ENCODE measurements around the gene DOP1A.
A peak's percentile ranks its signal among the peaks of the same experiment; 100 is the strongest.
"Not testable (repeated sequence)": the region's sequence is repeated elsewhere in the genome, so short reads cannot be mapped to it uniquely, and the experiment has no call there.

DOP1A gene

GRCh38 chr6:83153883-83154521 lies 86.5 kb downstream of the DOP1A start:
- no peak for DNase-seq (ENCODE audit: low read depth in 2 of 2)

GRCh38 chr6:83155794-83156193 lies 88.3 kb downstream of the DOP1A start:
- no peak for DNase-seq (ENCODE audit: low read depth in 2 of 2)

DNA sequence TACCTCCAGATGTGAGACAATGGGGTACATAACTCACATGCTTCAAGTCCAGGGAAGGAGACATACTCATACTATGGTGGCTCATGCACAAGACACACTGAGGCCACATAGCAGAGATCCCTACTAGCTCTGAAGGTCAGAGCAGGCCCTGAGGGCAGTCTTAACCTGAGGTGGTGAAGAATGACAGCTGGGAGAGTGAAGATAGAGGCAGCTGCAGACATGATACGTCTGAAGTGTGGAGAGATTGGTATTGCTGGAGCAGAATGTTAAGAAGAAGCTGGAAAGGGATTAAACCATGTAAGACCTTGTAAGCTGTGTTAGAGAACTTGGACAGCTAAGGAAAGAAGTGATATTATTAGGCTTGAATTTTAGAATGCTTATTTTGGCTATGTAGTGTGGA lies 92.7 kb downstream of the DOP1A start:
- no peak for DNase-seq (ENCODE audit: low read depth in 2 of 2)

DNA sequence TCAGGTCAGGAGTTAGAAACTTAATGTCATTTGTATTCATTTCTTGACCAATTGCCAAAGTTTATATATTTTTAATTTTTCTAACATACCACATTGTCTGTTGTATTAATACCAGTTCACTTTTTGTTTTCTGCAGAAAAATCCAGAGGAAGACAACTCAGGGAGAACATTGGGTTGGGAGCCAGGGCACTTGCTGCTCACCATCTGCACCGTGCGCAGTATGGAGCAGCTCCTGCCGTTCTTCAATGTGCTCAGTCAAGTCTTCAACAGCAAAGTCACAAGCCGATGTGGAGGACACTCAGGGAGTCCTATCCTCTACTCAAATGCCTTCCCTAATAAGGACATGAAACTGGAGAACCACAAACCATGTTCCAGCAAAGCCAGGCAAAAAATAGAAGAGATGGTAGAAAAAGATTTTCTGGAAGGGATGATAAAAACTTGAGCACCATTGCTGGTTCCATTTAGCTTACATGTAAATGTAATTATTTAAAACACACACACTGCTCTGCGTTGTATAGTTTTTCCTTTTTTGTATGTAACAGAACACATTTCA lies 100.3 kb downstream of the DOP1A start:
- DNase-seq (ENCODE audit: low read depth in 2 of 2) = no peak

DNA sequence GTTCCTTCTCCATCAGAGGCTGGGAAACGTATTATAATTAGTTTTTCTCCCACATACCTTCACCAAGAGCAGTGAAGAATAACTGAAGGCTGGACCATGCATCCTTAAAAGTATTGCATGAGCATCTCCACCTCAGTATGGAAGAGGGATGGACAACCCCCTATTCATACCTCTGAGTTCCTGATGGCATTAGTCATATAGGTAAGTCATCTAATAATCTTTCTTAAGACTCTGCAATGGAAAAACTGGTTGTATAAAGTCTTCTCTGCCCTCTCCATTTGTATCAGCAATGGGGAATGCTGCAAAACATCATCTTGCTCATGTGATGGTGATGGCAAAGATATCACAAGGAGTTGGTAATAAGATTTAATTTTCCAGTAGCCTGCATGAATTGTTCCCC lies 101.1 kb downstream of the DOP1A start:
- DNase-seq (ENCODE audit: low read depth in 2 of 2) = no peak

GRCh38 chr6:83169106-83169505 lies 101.6 kb downstream of the DOP1A start:
- DNase-seq (ENCODE audit: low read depth in 2 of 2) = no peak

DNA sequence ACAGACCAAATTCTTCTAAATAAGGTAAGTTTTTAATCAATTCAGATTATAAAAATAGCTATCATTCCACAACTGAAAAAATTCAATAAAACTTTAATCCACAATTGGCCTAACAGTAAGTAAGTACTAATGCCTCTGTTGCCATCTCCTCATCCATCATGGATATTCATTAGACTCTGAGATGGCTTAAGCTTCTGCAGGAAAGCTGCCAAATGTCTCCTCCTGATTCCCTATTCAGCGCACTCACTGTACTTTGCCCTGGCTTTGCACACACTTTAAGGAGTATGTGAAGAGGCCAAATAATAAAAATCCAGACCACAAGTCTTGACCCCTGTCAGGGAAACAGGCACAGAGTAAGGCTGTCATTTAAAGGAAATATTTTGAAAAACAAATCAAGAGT lies 102.0 kb downstream of the DOP1A start:
- DNase-seq (ENCODE audit: low read depth in 2 of 2) = no peak

GRCh38 chr6:83176246-83176645 lies 108.8 kb downstream of the DOP1A start:
- DNase-seq (ENCODE audit: low read depth in 2 of 2) = no peak

- no peak for DNase-seq (ENCODE audit: low read depth in 2 of 2)
These were observed 113.0 kb downstream of the DOP1A start for GRCh38 chr6:83180426-83180950.

GRCh38 chr6:83182114-83182513 lies 114.6 kb downstream of the DOP1A start:
- no peak for DNase-seq (ENCODE audit: low read depth in 2 of 2)

- DNase-seq (ENCODE audit: low read depth in 2 of 2) = no peak
These were observed 115.8 kb downstream of the DOP1A start for GRCh38 chr6:83183082-83183828.

GRCh38 chr6:83185096-83185495 lies 117.6 kb downstream of the DOP1A start:
- no peak for DNase-seq (ENCODE audit: low read depth in 2 of 2)

DNA sequence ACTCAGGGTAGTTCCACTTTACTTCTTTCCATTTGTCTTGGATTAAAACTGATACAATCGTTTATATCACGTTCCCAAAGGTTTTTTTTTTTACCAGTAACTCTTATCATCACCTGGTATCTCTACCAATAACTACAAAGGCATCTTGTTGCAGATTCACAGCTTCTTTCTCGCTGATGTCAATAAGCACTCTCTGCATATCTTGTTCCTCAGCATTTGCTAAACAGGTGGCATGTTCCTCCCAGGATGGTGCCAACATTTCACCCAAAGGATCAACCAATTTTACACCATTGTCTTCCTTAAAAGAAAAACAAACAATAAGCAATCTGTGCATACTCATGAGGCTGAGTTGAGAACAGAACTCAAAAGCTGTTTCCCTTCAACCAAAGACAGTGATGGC lies 121.0 kb downstream of the DOP1A start:
- DNase-seq (ENCODE audit: low read depth in 2 of 2) = no peak

DNA sequence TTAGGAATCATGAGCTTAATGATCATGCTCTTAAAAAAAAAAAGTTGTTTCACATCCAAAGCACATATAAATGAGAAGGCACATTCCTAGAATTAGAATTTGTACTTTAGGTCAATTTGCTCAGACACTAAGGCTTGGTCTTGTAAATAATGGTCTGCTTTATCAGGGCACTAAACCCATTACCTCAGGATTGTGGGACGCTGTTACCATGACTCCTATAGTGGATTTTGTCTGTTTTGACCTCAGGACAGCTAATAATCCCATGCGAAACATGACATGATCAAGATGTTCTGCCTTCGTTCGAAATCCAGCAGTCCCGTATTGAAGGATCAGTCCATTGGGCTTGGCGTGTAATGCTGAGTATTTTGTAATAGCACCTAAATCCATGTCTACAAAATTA lies 123.2 kb downstream of the DOP1A start:
- DNase-seq (ENCODE audit: low read depth in 2 of 2) = no peak

DNA sequence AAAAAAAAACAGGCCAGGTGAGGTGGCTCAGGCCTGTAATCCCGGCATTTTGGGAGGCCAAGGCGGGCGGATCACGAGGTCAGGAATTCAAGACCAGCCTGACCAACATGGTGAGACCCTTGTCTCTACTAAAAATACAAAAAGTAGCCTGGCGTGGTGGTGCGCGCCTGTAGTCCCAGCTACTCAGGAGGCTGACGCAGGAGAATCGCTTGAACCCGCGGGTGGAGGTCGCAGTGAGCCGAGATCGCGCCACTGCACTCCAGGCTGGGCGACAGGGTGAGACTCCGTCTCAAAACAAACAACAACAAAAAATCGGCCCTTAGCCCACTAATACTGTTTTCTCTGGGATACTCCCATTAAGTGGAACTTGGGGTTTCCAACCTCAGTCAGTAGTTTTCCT lies 124.5 kb downstream of the DOP1A start:
- DNase-seq (ENCODE audit: low read depth in 2 of 2) = not testable (repeated sequence)

GRCh38 chr6:83192456-83192855 lies 125.0 kb downstream of the DOP1A start:
- no peak for DNase-seq (ENCODE audit: low read depth in 2 of 2)

DNA sequence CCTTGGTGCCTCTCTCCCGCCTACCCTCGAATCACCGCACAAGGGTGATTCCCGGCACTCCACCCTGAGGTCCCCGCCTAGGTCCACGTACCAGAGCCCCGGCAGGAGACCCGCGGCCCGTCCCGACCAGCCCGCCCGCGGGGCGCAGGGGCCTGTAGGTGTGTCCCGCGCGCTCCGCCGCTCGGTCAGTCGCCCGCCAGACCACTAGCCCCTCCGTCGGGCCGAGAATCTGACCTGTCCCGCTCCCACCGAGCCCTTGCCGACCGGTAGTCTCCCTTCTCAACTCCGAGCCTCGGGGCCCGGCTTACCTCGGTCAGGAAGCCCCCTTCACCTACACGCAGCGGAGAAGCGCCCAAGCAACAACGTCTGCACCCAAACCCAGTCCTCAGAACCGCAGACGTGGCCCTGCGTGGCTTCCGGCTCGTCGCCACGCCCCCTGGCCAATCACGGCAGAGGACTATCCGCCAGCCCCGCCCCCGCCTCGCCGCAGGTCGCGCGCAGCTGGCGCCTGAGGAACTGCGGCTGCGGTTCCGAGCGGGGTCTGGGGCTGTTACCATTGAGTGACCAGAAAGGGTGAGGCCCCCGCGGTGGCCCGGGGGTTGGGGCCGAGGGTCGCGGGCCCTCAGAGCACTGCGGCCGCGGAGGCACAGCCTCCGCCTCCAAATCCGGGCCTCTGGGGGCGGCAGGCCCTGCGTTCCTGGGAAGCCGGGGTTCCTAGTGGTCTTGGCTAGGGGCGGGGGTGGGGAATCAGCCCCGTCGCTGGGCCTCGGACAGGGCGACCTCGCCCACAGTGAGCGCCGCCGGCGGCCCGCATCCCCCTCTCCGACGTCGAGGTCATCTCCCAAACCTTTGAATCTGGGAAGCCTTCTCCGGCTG lies 125.6 kb downstream of the DOP1A start, which contains the start of the genes PGM3 and RWDD2A:
PGM3 (minus strand) TSS at position 395 of the 876 bp plus-strand sequence. CDS start 2,253 bp downstream, outside the sequence.
RWDD2A (plus strand) TSS at position 487 of the 876 bp plus-strand sequence. CDS start 1,095 bp downstream, outside the sequence.
- DNase-seq (ENCODE audit: low read depth in 2 of 2) = peak; percentile 70 to 86

DNA sequence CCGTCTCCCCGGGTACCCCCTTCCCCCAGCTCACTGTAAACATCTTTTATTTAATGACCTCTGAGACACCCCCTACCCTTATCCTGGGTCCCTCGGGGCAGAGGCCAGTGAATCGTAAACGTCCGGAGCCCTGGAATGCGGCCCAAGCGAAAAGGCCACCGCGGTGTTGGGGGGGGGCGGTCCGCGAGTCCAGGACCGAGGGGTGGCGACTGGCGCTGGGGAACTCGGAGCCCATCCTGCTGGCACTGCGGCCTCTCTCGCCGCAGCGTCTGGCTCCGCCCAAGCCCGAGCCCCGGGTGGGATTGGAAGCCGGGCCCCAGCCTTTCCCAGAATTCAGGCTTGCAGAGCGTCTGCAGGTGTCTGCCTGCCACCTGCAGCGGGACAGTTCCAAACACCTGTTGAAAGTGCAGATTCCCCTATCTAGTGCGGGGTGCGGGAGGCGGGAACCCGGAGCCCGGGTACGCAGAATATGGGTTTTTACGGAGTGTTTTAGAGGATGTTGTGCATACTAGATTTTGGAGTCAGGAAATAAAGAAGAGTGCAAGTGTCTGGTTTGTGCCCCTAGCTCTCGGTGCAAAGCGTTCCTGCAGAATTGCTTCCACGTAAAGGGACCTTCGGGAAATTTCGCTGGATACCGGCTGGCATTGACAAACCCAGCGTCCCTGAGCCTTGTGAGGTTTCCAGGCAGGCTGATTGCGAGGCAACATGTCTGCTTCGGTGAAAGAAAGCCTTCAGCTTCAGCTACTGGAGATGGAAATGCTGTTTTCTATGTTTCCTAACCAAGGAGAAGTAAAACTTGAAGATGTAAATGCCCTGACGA lies 126.5 kb downstream of the DOP1A start:
- DNase-seq (ENCODE audit: low read depth in 2 of 2) = no peak

DNA sequence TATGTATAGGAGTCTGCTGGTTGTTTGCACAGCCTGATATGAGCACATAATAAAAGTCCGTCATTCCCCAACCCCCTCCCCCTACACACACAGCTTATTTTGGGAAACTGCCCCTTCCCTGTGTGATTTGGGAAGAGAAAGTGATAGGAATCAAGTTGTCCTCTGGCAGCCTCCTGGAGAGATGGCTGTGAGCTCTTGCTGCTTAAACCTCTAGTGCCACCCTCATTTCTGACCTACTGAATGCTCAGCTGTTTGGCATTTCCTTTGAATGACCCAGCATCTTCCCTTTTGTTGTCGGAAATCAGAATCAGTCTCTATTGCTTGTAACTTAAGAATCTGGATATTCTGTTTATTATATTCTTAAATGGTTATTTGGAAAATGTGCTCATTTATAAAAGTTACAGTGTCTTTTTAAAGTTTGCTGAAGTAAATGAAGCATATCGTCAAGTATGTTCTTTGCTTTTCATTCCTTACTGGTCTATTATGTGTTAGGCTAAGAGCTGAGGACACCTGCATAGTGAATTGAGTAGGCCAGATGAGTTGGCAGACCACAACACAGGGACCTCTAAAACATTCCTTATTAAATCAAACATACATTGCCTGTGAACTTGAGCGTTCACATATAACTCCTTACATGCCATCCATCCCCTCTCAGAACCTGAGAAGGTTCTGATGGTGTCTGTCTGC lies 131.2 kb downstream of the DOP1A start:
- DNase-seq (ENCODE audit: low read depth in 2 of 2) = no peak

DNA sequence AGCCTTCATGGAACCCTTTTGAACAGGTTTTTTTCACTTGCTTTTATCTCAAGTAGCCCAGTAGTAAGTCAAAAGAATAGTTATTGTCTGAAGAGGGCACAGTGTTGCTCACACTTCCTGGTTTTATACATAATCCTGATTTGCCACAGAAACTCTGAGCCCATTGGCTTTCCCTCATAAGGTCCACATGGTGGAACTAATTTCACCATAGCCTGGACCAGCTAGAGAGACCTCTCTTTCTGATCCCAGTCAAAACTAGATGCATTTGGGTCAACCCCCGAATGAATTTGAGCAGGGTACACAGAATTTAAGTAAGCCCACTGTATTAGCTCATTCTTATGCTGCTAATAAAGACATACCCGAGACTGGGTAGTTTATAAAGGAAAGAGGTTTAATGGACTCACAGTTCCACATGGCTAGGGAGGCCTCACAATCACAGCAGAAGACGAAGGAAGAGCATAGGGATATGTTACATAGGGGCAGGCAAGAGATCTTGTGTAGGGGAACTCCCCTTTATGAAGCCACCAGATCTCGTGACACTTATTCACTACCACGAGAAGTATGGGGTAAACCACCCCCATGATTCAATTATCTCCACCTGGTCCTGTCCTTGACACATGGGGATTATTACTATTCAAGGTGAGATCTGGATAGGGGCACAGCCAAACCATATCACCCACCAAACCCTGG lies 131.8 kb downstream of the DOP1A start:
- no peak for DNase-seq (ENCODE audit: low read depth in 2 of 2)

All from stimulated activated CD4-positive, alpha-beta T cell treated with anti-CD3 and anti-CD28 coated beads, Interleukin-15, amount 100 ng/mL, for 48 hours (primary cell).